GM10248 (cell line): Measurements from ENCODE around the gene NHS.

Experiments
- CTCF ChIA-PET: fragments of 300-600 bp; sonication (Branson Sonifier 250); formaldehyde crosslinking; extraction: SDS; loops from one replicate; lab custom pipeline; 2021; ENCODE audit warnings: antibody characterized with exemption; lab: Yijun Ruan, JAX
- POLR2A ChIA-PET: fragments of 350-650 bp; sonication (Branson Sonifier 250); formaldehyde crosslinking; extraction: SDS; loops from one replicate; lab custom pipeline; 2020; ENCODE audit warnings: antibody characterized with exemption; lab: Yijun Ruan, JAX
- DNase-seq: peaks from one replicate; pipeline ENCODE4 v3.0.0; 2012; ENCODE audit errors: extremely low spot score
- CTCF ChIP-seq: IDR thresholded peaks from 2 replicates; pipeline ENCODE4 v1.5.1; 2012; ENCODE audit warnings: mild to moderate bottlenecking, low read depth; ENCODE audit errors: extremely low read depth, missing control alignments, control extremely low read depth

NHS gene

GRCh38 chrX:17464194-17464593 lies 89.2 kb downstream of the NHS start:
- CTCF ChIA-PET: no interaction called here
- no peak for TF ChIP-seq CTCF
- POLR2A ChIA-PET: no interaction called here
- DNase-seq: no peak

GRCh38 chrX:17465201-17465600 lies 90.2 kb downstream of the NHS start:
- ChIA-PET CTCF (no interaction called here), POLR2A (no interaction called here)
- no peak for DNase-seq
- TF ChIP-seq CTCF: no peak

GRCh38 chrX:17465802-17466201 lies 90.8 kb downstream of the NHS start:
- ChIA-PET CTCF (no interaction called here), POLR2A (no interaction called here)
- no peak for DNase-seq
- TF ChIP-seq CTCF: no peak

- POLR2A ChIA-PET: no interaction called here
- CTCF ChIA-PET: no interaction called here
- no peak for DNase-seq
- no peak for TF ChIP-seq CTCF
These were observed 95.1 kb downstream of the NHS start for GRCh38 chrX:17470136-17470535.

GRCh38 chrX:17471121-17471520 lies 96.1 kb downstream of the NHS start:
- ChIA-PET CTCF (no interaction called here), POLR2A (no interaction called here)
- DNase-seq: no peak
- no peak for TF ChIP-seq CTCF

GRCh38 chrX:17471861-17472260 lies 96.9 kb downstream of the NHS start:
- CTCF ChIA-PET: no interaction called here
- POLR2A ChIA-PET: no interaction called here
- no peak for DNase-seq
- TF ChIP-seq CTCF: no peak

- CTCF ChIA-PET: no interaction called here
- TF ChIP-seq CTCF: no peak
- DNase-seq: no peak
- POLR2A ChIA-PET: no interaction called here
These were observed 97.4 kb downstream of the NHS start for GRCh38 chrX:17472424-17472823.
